NB4 (cell line): Measurements from ENCODE around the gene ZNF620.

Experiments
- DNase-seq: peaks from one replicate; pipeline ENCODE4 v3.0.0; 2010; ENCODE audit warnings: low read depth
- H3K4me3 ChIP-seq: one replicate; pipeline ENCODE4 v1.5.1; 2011; ENCODE audit warnings: mild to moderate bottlenecking, low read depth, low read length, moderate library complexity
- MYC ChIP-seq: IDR thresholded peaks from 2 replicates; pipeline ENCODE4 v1.6.1; 2011; ENCODE audit warnings: low read depth, low read length
- POLR2A ChIP-seq: IDR thresholded peaks from 2 replicates; pipeline ENCODE4 v1.6.1; 2011; ENCODE audit warnings: mild to moderate bottlenecking; ENCODE audit not compliant: insufficient read length; ENCODE audit errors: extremely low read depth
- TF ChIP-seq, protein P1 (sequence below): IDR thresholded peaks from 2 replicates; pipeline ENCODE4 v1.6.1; 2011; ENCODE audit warnings: low read depth, low read length
- TF ChIP-seq, protein P2 (sequence below): IDR thresholded peaks from one replicate; pipeline ENCODE4 v1.5.1; 2012; ENCODE audit warnings: low read depth, low read length

Gene ZNF620

DNA sequence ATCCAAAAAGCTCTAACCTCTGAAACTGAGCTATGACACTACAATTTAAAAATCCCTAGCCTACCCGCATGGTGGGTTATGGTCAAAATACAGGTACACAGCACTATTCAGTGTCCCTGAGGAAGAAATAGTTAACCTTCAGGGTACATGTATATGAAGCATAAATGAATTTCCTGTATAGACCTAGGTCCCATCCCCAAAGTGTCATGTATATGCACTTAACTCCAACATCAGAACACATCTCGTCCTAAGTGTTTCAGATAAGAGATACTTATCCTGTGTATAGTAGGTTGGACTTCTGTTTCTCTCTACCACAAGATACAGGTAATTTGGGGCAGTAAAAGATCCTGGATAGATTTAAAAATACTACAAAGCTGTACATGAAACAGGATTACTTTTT, 42.3 kb upstream of the ZNF620 start:
- TF ChIP-seq MYC, result no peak
- TF ChIP-seq, protein P1, sequence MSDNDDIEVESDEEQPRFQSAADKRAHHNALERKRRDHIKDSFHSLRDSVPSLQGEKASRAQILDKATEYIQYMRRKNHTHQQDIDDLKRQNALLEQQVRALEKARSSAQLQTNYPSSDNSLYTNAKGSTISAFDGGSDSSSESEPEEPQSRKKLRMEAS, result no peak
- TF ChIP-seq, protein P2, sequence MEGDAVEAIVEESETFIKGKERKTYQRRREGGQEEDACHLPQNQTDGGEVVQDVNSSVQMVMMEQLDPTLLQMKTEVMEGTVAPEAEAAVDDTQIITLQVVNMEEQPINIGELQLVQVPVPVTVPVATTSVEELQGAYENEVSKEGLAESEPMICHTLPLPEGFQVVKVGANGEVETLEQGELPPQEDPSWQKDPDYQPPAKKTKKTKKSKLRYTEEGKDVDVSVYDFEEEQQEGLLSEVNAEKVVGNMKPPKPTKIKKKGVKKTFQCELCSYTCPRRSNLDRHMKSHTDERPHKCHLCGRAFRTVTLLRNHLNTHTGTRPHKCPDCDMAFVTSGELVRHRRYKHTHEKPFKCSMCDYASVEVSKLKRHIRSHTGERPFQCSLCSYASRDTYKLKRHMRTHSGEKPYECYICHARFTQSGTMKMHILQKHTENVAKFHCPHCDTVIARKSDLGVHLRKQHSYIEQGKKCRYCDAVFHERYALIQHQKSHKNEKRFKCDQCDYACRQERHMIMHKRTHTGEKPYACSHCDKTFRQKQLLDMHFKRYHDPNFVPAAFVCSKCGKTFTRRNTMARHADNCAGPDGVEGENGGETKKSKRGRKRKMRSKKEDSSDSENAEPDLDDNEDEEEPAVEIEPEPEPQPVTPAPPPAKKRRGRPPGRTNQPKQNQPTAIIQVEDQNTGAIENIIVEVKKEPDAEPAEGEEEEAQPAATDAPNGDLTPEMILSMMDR, result no peak
- TF ChIP-seq POLR2A, result no peak
- no peak for DNase-seq
- no peak overlapping the region for H3K4me3 ChIP-seq

DNA sequence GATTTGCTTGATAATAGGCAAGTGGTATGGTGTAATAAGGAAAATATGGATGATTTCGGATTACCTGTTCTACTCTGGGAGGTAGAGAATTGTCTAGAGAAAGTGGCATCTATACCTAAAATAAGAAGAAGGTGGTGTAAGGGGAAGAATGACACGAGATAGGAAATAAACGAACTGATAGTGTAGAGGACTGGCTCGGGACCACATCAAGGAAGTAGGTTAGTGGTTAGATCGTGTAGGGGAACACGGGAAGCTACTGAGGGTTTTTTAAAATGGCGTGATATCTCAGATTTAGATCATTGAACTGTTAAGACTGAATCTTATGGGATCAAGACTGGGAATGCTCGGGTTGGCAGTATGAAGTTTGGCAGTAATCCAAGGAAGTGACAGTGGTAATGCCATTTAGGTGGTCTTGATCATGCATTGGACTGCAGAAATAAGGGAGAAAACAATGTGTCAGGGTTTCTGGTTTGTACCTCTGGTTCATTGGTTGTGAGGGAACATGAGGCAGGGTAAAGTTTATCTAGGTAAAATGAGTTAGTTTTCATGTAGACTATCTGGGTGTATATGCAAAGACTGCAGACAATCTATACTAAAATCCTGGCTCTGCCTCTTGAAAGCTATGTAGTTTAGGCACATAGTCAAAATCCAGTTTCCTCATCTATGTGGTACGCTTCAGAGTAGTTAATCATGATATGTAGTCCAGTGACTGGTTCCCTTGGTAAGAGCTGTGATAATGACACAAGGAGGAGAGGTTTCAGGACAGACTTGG, 41.3 kb upstream of the ZNF620 start:
- H3K4me3 ChIP-seq, result no peak overlapping the region
- TF ChIP-seq, protein P2, result no peak
- TF ChIP-seq, protein P1, result no peak
- TF ChIP-seq POLR2A (no peak), MYC (no peak)
- peak; percentile 20 for DNase-seq

DNA sequence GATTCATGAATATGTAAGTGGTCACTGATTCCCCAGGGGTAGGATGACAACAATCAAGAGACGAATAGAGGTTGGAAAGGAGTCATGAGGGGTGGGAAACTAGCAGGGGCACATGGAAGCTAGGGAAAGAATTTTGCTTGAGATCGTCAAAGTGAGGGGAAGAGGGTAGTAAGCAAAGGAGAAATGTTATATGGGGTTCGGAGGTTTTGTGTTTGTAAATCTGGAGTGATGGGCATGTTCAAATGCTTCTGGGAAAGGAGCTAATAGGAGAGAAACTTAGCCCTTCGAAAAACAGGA, 40.8 kb upstream of the ZNF620 start:
- no peak overlapping the region for H3K4me3 ChIP-seq
- DNase-seq, result no peak
- TF ChIP-seq MYC, result no peak
- TF ChIP-seq, protein P1, result no peak
- TF ChIP-seq, protein P2, result no peak
- TF ChIP-seq POLR2A, result no peak

DNA sequence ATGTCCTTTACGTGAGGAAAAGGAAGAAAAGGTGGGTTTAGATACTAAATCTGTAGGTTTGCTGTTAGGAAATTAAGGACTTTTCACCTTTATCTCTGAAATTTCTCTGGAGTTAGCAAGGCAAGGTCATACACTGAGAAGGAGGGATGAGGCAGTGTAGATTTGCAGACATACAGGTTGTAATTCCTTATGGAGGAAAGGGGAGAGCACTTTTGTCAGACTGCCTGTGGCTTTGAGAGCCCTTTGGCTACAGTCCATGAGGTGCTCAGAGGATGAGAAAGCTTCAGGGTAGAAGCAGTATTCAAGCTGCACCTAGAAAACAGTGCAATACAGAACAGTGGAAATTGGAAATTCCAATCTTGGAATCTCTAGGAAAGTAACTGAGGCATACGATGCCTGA, 40.4 kb upstream of the ZNF620 start:
- DNase-seq, result no peak
- TF ChIP-seq, protein P2, result no peak
- TF ChIP-seq MYC (no peak), POLR2A (no peak)
- TF ChIP-seq, protein P1, result no peak
- no peak overlapping the region for H3K4me3 ChIP-seq

DNA sequence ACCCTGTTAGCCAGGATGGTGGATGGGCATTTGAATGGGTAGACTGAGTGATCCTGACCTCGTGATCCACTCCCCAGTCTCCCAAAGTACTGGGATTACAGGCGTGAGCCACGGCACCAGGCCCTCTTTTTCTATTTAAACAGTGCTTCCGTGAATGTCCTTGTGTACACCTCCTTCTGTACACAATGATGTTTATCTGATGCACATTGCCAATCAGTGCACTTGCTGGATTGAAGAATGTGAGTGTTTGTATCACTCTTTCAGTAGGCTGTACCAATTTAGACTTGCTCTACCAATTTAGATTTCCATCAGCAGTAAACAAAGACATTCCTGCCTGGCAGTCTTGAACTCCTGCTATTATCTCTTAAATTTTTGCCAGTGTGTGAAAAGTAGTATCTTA, 37.8 kb upstream of the ZNF620 start:
- no peak for DNase-seq
- no peak for TF ChIP-seq MYC
- no peak for TF ChIP-seq POLR2A
- TF ChIP-seq, protein P2, result no peak
- TF ChIP-seq, protein P1, result no peak

DNA sequence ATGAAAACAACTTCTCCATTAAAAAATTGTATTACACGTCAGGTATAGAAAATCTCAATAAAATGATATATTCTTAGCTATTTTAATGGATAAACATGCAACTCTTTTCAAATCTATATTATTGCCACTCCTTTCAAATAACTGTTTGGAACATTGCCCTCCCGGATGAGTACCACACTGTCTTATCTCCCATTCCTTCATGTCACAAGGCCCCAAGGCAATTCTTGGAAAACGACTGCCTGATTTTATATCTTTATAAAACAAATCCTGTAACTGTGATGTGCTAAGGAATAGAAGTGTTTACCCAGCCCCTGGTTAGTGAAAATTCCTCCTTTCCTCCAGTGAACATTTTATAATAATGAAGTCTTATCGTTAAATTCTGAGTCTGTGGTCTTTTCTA, 35.1 kb upstream of the ZNF620 start:
- TF ChIP-seq, protein P2, result no peak
- TF ChIP-seq POLR2A (no peak), MYC (no peak)
- TF ChIP-seq, protein P1, result no peak
- H3K4me3 ChIP-seq, result no peak overlapping the region
- DNase-seq, result no peak

More for the DNA sequence above, 37.8 kb upstream of the ZNF620 start:
- no peak overlapping the region for H3K4me3 ChIP-seq
